ENCODE results near the gene PSD. TPM values are rescaled to one million over a fixed set of nuclear protein-coding genes. Genes with fewer than 3 reads are reported as not detected.
A peak's percentile ranks its signal among the peaks of the same experiment; 100 is the strongest.

PSD gene
- total and polyA plus RNA-seq, 12 donors = 0.19 to 1.5 (median 0.42) TPM; not detected in 1

GRCh38 chr10:102393411-102394078, 25.0 kb downstream of the PSD start:
- no peaks in the 10 kb centered on the region for H3K9me3 ChIP-seq
- H3K4me1 ChIP-seq = peaks cover 0 to 41% (median 18%) of the 10 kb centered on the region in 9 donors
- WGBS, 2 donors = 33 to 36% methylated on average over 30 of the region's 30 CpGs
- TF ChIP-seq, protein P1, sequence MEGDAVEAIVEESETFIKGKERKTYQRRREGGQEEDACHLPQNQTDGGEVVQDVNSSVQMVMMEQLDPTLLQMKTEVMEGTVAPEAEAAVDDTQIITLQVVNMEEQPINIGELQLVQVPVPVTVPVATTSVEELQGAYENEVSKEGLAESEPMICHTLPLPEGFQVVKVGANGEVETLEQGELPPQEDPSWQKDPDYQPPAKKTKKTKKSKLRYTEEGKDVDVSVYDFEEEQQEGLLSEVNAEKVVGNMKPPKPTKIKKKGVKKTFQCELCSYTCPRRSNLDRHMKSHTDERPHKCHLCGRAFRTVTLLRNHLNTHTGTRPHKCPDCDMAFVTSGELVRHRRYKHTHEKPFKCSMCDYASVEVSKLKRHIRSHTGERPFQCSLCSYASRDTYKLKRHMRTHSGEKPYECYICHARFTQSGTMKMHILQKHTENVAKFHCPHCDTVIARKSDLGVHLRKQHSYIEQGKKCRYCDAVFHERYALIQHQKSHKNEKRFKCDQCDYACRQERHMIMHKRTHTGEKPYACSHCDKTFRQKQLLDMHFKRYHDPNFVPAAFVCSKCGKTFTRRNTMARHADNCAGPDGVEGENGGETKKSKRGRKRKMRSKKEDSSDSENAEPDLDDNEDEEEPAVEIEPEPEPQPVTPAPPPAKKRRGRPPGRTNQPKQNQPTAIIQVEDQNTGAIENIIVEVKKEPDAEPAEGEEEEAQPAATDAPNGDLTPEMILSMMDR (IDR thresholded peaks at IDR 0.05) = peak in 4 of 9 donors; percentile 89 to 99 (median 96)
- H3K27me3 ChIP-seq = no peaks in the 10 kb centered on the region
- ATAC-seq = no peak
- H3K4me3 ChIP-seq = peak overlapping the region; percentile 48 to 90 (median 69)
- DNase-seq = no peak
- peak overlapping the region; percentile 91 to 98 (median 96) for H3K27ac ChIP-seq
- peaks cover 0 to 23% (median 0%) of the 10 kb centered on the region in 9 donors for H3K36me3 ChIP-seq
- intact Hi-C loops (cut with DNase I) = loop anchor here in 8 of 10 donors (2.0 to 10.0 kb wide), 9 partner anchors 29 to 191 kb away; partner anchors contain the start of gene C10orf95 (in 1 of the 8)

GRCh38 chr10:102392306-102392705, 26.3 kb downstream of the PSD start:
- WGBS, 2 donors = 89 to 90% methylated on average over 5 of the region's 5 CpGs
- Histone ChIP-seq H3K27me3 (no peaks in the 10 kb centered on the region), H3K9me3 (no peaks in the 10 kb centered on the region), H3K4me3 (no peak overlapping the region), H3K36me3 (peaks cover 0 to 11% (median 0%) of the 10 kb centered on the region in 9 donors), H3K27ac (no peak overlapping the region), H3K4me1 (peaks cover 0 to 30% (median 18%) of the 10 kb centered on the region in 9 donors)
- TF ChIP-seq, protein P1 (IDR thresholded peaks at IDR 0.05) = no peak
- intact Hi-C loops (cut with DNase I) = loop anchor here in 7 of 10 donors (5.0 to 10.0 kb wide), 5 partner anchors 62 to 192 kb away; partner anchors contain the start of gene C10orf95 (in 1 of the 7)
- ATAC-seq = no peak
- no peak for DNase-seq

DNA sequence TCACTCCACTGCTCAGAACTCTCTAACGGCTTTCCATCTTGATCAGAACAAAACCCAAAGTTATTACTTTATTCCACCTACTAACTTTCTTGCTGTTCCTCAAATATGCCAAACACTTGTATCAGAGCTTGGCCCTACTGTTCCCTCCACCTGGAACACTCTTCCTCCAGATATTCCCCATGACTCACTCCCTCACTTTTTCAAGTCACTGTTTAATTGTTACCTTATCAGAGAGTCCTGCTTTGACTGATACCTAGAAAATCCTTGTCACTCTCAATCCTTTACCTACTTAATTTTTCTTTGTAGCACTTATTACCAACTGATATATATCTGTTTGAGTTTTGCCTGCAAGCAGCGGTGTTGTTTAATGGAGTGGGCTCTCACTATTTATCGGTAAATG, 28.7 kb downstream of the PSD start:
- WGBS, 2 donors = 90 to 95% methylated on average over 3 of the region's 3 CpGs
- H3K4me1 ChIP-seq = peaks cover 0 to 27% (median 7%) of the 10 kb centered on the region in 9 donors
- intact Hi-C loops (cut with DNase I) = loop anchor here in 8 of 10 donors (5.0 to 10.0 kb wide), 5 partner anchors 65 to 195 kb away; partner anchors contain the start of gene C10orf95 (in 1 of the 8)
- no peaks in the 10 kb centered on the region for H3K9me3 ChIP-seq
- ATAC-seq (no peak), DNase-seq (no peak)
- no peaks in the 10 kb centered on the region for H3K36me3 ChIP-seq
- TF ChIP-seq, protein P1 (IDR thresholded peaks at IDR 0.05) = no peak
- H3K27ac ChIP-seq = no peak overlapping the region
- H3K27me3 ChIP-seq = no peaks in the 10 kb centered on the region
- H3K4me3 ChIP-seq = no peak overlapping the region

- DNase-seq = no peak
- intact Hi-C loops (cut with DNase I) = loop anchor here in 1 of 10 donors (10.0 kb wide), 1 partner anchor 200 kb away; no protein-coding TSS in a partner anchor
- H3K27me3 ChIP-seq = no peaks in the 10 kb centered on the region
- peak in 3 of 8 donors; percentile 15 to 70 (median 20) for ATAC-seq
- WGBS, 2 donors = 59 to 60% methylated on average over 4 of the region's 4 CpGs
- H3K27ac ChIP-seq = peak overlapping the region in 1 of 10 donors; percentile 20
- TF ChIP-seq, protein P1 (IDR thresholded peaks at IDR 0.05) = no peak
- H3K4me3 ChIP-seq = no peak overlapping the region
- peaks cover 0 to 14% (median 0%) of the 10 kb centered on the region in 9 donors for H3K4me1 ChIP-seq
- H3K9me3 ChIP-seq = no peaks in the 10 kb centered on the region
- peaks cover 0 to 39% (median 25%) of the 10 kb centered on the region in 9 donors for H3K36me3 ChIP-seq
Measured at GRCh38 chr10:102384606-102385429, 33.8 kb downstream of the PSD start.

All from heart right ventricle (tissue), 16 donors.